Stimulated activated naive CD8-positive, alpha-beta T cell treated with anti-CD3 and anti-CD28 coated beads, Interleukin-15, Interleukin-2, amounts not matched to agents 100 U/mL and 50 U/mL, for 24 hours (primary cell): ENCODE measurements around the gene NLGN3.
A peak's percentile ranks its signal among the peaks of the same experiment; 100 is the strongest.
"Not testable (repeated sequence)": the region's sequence is repeated elsewhere in the genome, so short reads cannot be mapped to it uniquely, and the experiment has no call there.

Experiments used
- ATAC-seq: fragments of 150-1000 bp; cut with Tn5 transposase; one replicate; pipeline ENCODE4 v1.10.0; 2021
- DNase-seq: peaks from one replicate; pipeline ENCODE4 v3.0.0; 2021

The NLGN3 gene

DNA sequence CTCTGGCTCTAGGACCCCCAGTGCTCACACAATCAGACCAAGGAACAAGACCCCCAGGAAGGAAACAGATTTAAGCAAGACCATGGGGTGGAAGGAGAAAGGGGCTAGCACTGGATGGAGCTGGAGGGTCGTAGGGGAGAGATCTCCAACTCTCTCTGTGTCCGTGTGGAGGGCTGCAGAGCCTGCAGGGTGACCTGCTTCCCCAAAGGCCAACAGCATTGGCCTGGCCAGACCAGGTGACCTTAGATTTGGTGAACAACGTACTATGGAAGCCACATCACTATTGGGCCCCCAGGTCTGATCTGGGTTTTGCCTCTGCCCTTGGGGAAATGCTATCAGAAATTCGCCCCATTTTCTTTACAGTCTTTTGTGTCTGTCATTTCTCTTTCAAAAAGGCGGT is 26.0 kb downstream of the NLGN3 start:
- DNase-seq, result no peak
- no peak for ATAC-seq

GRCh38 chrX:71171110-71171801 is 26.6 kb downstream of the NLGN3 start:
- DNase-seq, result no peak
- no peak for ATAC-seq

DNA sequence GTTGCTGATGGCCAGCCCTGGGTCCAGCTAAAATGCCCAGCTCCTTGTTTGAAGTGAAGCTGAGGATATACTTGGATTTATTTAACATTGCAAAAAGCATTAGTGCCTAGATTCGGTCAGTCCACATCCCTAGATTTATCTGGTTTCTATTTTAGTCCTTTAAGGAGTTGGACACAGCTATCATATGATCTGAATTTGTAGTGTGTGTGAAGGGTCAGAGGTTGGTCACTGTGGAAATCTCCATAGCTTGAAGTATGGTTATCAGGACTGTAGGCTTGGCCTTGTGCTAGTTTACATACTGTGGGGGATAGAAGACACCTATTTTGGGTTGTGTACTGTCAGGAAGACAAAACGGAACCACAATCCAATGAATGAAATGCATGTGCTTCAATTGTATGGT is 28.8 kb downstream of the NLGN3 start:
- ATAC-seq (no peak), DNase-seq (no peak)

GRCh38 chrX:71174795-71175194 is 30.2 kb downstream of the NLGN3 start:
- ATAC-seq (no peak), DNase-seq (no peak)

- no peak for DNase-seq
- no peak for ATAC-seq
Measured at GRCh38 chrX:71175531-71175930, 30.9 kb downstream of the NLGN3 start.

- DNase-seq (no peak), ATAC-seq (no peak)
Measured at GRCh38 chrX:71177327-71177726, 32.7 kb downstream of the NLGN3 start.

DNA sequence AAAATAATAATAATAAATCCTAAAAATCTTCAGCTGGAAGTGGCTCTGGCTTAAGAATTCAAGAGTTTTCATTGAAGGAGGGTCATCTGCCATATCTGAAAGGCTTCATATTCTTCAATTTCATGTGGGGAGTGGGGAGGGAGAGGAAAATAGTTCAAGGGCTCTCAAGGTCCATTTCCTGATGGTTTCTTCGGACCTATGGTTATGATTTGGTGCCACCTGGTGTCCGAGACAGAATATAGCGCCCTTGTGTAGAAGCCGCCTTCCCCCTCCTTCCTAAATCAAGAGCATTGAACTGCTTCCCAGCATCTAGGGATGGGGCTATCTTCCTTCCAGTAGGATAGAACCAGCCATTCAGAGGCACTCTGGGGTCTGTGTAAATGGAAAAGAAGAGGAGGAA is 34.3 kb downstream of the NLGN3 start:
- ATAC-seq (no peak), DNase-seq (peak; percentile 45)

DNA sequence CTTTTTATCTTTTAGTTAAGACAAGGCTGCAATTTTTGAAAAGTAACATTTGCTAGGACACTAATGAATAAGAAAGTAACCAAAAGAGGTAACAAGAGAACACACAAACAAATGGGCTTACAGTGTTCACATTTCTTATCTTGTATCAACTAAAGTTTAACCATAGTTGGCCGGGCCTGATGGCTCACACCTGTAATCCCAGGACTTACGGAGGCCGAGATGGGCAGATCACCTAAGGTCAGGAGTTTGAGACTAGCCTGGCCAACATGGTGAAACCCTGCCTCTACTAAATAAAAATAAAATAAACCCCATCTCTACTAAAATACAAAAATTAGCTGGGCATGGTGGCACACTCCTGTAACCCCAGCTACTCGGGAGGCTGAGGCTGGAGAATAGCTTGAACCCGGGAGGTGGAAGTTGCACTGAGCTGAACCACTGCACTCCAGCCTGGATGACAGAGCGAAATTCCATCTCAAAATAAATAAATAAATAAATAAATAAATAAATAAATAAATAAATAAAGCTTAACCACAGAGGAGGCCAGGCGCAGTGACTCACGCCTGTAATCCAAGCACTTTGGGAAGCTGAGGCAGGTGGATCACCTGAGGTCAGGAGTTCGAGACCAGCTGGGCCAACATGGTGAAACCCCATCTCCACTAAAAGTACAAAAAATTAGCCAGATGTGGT is 36.1 kb downstream of the NLGN3 start:
- ATAC-seq, DNase-seq: not testable (repeated sequence)

DNA sequence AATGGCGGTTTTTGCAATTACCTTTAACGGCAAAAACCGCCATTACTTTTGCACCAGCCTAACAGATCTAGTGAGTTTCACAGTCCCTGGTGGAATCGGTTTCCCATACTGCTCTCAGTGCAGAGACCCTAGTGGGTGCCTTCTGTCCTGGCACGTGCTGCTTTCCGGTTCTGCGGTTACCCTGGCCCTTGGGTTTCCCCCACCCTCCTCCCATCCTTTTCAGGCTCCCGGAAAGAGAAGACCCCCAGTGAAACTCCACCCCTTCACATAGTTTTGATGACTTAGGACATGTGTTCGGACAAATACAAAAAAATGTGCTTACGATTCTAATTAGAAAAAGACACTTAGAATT is 36.9 kb downstream of the NLGN3 start:
- ATAC-seq, result peak; percentile 57
- peak; percentile 58 for DNase-seq

DNA sequence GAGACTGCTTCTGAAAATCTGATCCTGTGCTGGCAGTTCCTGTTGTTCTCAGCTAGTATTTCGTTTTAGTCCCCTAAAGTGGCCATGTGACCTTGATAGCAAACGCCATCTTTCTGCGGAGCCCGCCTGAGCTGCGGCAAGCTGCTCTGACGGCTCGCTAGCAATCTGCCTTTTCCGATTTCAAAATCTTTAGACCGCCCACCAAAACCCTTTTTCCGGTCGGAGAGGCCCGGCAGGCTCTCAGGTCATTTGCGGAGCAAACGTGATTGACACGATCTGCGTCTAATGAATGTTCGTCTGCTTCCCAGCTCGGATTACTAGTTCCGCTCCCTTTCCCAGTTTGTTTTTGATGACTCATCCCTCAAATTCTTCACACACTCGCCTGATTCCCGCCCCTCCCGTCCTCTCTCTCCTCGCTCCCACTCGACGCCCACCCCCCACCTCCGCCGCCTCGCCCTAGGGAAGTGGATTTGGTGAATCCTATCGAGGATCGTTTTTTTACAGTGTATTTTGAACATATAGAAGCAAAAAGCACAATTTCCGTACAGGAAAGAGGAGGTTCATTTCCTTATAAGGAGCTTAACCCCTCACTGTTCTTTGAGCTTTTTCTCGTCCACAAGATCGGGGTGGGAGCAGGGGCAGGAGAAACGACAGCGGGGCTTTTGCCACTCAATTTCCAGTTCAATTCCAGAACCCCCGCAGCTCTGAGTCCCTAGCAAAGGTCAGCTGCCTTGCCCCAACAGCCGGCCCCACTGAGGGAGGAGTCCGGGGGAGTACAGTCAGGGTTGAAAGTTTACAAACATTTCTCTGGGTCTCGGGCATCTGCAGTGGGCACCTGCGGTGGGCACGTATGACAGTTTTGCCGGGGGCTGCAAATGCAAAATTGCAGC is 37.5 kb downstream of the NLGN3 start:
- DNase-seq (peak; percentile 75), ATAC-seq (peak; percentile 84)

GRCh38 chrX:71182871-71183270 is 38.2 kb downstream of the NLGN3 start:
- ATAC-seq (no peak), DNase-seq (no peak)

- ATAC-seq (no peak), DNase-seq (no peak)
Measured at GRCh38 chrX:71183341-71183740, 38.7 kb downstream of the NLGN3 start.

- DNase-seq (no peak), ATAC-seq (no peak)
Measured at GRCh38 chrX:71184092-71184491, 39.5 kb downstream of the NLGN3 start.

DNA sequence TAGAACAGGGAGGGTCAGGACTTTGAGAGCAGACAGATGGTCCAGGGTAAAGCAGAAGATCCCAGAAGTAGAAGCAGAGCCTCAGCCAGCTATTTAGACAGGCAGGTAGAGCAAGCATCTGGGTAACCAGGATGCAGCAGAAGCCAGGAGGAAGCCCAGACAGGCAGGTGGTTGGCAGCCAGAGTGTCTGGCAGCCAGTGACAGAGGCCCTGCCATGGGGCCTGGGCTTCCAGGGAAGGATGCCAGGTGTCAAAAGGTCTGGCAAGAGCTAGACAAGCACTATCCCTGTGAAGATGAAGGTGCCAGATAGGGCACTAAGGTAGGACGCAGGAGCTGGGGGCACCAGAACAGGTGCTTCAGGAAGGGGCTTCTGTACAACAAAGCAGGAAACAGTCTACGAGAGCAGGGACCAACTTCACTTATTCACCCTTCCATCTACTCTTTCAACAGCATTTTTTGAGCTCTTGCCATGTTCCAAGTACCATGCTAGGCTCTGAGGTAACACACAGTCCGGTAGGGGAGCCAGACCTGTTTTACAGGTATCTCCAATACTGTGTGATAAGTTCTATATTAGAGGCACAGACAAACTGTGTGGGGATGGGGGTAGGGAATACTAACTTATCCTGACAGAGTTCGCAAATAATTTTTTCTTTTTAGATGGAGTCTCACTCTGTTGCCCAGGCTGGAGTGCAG is 40.3 kb downstream of the NLGN3 start:
- ATAC-seq (no peak), DNase-seq (no peak)

GRCh38 chrX:71191248-71191647 is 46.6 kb downstream of the NLGN3 start:
- no peak for ATAC-seq
- no peak for DNase-seq

GRCh38 chrX:71195964-71196649 is 51.5 kb downstream of the NLGN3 start:
- ATAC-seq, result peak; percentile 71

GRCh38 chrX:71198066-71198465 is 53.4 kb downstream of the NLGN3 start:
- ATAC-seq, result peak; percentile 44
- DNase-seq, result peak; percentile 5

More at GRCh38 chrX:71195964-71196649, 51.5 kb downstream of the NLGN3 start:
- DNase-seq, result peak; percentile 17

DNA sequence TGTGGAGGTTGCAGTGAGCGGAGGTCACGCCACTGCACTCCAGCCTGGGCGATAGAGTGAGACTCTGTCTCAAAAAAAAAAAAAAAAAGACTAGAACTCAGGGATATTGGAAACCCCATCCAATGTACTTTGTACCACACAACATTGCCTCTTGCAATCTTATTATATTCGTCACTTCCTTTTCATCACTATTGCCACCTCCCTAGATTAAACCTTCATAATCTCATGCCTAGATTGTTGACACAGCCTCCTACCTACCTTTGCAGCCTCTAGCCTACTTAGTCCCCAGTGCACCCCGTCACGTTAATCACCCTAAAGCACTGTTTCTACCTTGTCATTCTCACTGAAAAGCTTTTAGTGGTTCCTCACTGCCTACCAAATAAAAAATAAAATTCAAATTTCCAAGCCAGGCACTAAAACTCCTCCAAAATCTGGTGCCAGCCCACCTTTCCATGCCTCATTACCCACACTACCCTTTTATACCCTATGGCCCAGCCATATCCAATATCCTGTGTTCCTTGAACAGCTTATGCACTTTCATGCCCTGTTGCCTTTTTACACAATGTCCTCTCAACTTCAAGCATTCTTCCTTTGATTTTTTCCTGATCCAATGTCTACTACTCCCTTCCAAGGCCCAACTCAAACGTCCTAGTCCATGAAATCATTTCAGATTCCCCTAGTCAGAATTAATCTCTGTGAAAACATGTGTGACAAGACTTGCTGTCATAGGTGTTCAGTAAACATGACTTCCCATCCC is 54.8 kb downstream of the NLGN3 start:
- no peak for ATAC-seq
- no peak for DNase-seq

DNA sequence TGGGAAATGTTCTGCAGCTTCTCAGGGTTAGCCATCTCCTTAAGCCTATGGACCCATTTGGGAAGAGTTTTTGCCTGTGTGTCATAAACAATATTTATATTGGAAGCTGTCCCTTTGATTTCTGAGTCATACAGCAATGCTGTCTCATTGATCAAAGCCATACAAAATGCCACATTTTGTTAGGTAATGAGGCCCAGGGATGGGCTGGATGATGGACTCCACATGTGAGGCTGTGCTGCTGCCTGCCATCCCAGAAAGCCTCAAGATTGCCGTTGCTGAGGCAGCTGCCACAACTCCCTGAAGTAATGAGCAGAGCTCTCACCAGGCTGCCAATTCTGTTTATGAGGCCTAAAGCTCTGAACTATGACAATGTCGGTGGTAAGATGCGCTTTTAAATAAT is 66.2 kb downstream of the NLGN3 start:
- DNase-seq (no peak), ATAC-seq (no peak)

GRCh38 chrX:71212536-71212935 is 67.9 kb downstream of the NLGN3 start:
- DNase-seq (no peak), ATAC-seq (no peak)

- DNase-seq (no peak), ATAC-seq (no peak)
Measured at GRCh38 chrX:71214152-71214551, 69.5 kb downstream of the NLGN3 start.
